ENCODE results near the gene LASP1NB.

LASP1NB gene

DNA sequence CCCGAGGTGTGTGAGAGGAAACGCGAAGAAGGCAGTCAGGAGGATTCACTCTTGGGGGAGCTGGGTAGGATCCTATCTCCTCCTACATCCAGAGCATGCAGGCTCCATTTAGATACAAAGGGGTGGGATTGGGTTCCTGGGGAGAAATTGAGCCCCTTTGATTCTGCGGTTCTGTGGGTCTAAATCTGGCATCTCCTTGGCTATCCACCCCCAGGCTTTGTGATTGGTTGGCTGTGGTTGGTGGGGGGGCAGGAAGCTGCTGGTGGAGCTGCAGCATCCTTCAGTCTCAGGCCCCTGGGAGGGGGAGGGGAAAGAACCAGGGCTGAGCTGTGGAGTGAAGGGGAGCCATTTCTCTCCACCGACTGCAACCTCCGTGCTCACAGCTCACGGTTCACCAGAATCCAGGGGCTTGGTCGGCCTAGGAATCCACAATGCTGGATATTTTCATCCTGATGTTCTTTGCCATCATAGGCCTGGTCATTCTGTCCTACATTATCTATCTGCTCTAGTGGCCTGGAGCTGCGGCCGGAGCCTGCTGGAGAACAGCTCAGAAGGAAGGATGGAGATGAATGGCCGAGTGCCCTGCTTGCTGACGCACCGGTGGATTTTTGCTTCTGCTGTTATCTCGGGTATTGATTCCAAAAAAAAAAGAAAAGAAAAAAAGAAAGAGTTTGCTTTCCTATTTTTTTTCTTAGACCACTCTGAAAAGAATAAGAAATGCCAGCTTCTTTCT is at the start of gene LASP1NB:
Gene LASP1NB, plus strand, starts transcription at position 352 of the 733 bp plus-strand sequence.
- no peak for DNase-seq

DNA sequence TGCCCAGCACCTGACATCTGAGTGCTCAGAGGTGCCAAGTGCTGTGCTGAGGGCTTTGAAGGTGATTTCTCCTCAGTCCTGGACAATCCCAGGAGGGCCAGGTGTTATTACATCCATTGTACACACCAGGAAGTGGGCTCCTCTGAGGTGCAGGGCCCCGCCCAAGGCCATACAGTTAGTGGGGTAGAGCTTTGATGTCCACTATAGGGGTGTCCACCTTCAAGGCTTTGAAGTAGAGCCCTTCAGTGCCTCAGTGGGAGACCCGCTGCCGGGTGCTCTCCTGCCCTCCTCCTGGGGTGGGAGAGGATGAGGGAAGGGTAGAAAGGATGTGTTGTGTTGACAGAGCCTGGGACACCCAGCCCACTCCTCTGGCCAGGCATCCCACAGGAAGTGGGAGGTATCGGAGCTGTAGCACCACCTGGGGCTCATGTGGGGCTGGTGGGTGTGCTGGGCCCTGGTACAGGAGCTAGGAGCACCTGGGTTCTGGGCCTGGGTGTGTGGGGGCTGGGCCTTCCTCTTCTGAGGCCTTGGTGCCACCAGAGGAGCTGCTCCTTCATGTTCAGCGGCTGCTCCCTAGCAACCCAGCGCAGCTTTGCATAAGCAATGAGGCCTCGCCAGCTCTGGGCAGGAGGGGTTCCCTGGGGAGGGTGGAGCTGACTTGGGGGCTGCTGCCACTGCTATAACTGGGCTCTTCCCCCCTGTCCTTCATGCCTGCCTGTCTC is 48.1 kb upstream of the LASP1NB start:
- DNase-seq, result peak; percentile 58

DNA sequence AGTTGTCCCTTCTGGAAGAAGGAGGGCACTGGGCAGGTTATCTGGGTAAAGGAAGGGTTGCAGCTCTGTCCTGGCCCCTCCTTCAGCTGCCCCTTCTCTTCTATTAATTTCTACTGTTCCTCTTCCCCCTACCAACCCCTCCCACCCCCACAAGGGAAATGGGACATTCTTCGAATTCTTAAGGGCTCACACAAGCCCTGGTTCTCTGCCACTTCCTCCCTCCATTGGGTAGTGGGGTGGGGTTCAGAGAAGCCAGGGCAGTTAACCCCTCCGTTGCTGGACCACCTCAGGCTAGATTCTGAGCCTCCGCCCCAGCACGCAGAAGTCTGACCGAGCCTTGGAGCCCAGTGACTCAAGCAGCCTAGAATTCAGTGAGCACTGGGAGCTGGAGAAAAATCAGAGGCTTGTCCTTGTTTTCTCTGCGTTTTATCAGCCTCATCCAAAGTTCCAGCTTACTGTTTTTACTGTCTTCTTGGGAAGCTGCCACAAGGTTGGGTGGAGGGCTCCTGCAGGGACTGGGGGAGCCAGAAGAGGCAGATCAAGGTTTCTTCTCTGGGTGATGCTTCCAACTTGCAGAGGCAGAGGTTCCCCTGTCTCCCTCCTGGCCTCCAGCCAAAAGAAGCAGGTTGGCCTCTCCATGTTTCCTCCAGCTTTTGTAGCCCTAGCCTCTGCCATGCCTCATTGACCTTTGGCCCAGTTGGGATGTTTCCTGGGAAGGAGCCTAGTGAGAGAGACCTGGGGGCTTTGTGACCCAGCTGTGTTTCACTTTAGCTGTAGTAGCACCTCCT is 45.3 kb upstream of the LASP1NB start:
- peak; percentile 26 for DNase-seq

DNA sequence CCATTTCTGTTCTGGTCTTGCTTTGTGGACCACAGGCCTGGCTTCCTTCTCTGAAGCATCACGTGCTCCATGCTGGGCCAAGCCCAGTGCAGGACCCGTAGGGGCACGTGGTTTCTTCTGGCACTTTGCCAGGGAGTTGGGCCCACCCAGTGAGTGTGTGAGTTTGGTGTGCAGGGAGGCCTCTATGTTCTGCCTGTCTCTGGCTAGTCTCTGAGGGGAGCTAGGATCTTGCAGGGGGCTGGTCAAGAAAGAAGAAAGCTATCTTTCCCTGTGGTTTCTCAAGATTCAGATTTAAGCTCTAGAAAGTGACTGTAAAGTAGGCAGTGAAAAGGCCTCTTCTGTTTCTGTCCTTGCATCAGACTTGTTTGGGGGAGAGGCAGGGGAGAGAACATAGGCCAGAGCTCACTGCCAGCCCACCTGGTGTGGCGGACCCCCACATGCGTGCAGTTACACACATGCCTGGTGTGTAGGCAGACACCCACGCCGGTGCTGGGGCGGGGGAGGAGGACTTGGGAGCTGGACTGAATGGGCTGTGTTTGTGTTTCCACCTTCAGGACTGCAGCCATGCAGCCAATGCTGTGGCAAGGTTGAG is 43.7 kb upstream of the LASP1NB start:
- DNase-seq, result peak; percentile 71

DNA sequence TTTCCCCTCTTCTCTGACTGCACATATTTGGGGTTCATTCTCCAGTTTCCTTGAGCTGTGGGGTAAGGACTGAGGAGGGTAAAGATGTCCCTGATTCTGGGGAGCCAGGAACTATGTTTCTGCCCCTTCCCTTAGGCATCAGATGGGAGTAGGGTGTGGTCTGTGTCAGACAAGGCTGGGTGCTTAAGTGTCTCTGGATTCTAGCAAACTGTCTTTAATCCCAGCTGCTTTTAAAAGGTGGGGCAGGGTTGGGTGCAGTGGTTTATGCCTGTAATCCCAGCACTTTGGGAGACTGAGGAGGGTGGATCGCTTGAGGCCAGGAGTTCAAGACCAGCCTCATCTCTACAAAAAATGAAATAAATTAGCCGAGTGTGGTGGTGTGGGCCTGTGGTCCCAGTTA is 42.5 kb upstream of the LASP1NB start:
- no peak for DNase-seq

DNA sequence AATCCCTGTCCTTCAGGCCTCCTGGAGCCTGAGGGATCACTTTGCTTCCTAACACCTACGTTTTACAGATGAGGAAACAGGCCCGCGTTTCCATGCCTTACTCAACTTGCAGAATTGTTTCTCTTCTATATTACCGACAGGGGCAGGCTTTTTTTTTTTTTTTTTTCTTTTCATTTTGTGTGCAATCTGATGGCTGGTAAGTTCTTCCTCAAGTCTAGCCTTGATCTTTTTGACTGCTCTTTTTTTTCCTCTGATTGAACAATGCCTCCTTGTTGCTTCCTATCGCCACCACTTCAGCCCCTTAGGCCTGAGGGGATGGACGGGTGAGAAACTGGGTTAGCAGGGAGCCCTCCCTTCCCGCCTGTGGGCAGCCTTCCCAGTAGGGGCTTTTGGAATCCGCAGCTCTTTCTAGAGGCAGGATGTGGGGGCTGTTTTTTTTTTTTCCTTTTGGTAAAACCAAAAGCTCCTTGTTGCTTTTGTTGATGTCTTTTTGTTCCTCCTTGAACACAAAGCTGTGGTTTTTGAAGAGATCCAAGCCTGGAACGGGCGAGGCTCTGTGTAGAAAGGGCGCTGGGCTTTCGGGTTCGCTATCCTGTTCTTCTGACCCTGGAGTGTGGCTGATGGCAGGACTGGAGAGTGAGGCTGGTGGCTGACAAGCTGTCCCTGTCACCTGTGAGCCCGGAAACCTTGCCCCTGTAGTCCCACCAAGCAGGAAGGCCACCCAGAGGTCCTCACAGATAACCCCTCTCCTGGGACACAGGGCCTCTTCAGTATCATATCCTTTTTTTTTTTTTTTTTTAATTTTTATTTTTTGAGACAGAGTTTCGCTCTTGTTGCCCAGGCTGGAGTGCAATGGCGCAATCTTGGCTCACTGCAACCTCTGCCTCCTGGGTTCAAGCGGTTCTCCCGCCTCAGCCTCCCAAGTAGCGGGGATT is 41.6 kb upstream of the LASP1NB start:
- DNase-seq, result peak; percentile 85

DNA sequence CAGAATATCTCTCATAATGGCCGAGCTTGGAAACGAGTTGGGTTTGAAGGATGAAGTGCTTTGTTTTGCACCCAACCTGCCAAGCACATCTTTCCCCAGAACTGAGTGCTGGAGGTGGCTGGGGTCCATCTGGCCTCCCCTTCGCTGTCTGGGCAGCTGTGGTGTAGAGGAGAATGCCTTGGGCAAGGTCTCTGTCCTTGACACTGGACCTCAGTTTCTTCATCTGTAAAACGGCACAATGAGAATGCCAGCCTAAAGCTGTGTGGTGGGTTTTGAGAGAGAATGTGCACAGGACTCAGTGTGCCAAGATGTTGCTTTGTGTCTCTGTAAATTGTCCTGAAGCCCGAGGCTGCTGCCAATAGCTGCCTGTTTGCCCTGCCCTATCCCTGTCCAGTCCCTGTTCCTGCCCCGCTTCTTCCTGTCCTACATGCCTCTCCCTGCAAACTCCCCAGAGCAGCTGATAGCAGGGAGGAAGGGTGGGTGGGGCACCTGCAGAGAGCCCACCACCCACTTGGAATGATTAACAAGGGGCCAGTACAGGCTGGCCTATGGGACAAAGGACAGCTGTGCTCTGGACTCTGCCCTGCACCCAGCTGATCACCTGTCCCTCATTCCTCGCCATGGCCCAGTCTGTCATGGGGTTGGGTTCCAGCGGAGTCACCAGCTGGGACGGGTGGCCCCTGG is 40.2 kb upstream of the LASP1NB start:
- no peak for DNase-seq

DNA sequence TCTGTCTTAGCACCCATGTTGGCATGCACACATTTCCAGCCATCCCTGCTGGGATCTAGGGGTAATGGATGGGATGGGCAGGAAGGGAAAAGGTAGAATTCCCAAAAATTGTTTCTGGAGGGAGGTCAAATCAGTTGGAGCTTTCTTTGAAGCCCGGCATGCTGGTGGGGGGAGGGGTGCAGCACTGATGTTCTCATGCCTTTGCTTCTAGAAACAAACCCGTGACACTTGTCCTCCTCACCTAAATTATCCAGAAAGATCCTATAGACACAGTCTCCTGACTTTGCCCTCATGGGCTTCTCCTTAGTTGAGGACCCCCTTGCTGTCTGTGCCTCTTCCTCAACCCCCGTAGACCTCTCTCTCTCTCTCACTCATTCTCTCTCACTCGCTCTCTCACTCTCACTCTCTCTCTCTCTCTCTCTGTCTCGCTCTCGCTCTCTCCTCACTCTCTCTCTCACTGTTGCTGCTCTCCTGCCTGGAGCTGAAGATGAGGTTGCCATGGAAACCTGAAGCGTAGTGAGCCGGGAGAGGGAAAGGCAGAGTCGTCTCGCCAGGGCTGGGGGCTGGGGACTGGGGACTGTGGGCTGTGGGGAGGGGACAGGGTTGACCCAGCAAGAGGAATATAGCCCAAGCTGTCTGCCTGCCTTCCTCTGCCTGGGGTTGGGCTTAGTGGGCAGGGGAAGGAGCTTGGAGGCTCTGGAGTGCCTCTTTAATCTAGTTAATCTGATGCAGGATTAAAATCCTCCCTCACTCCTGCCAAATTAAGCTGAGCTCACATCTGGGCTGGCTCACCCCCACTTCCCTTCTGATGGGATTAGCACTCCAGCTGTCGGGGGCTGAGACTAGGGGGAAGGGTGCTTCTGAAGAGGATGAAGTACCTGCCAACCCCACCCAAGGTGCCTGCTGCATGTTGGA is 39.4 kb upstream of the LASP1NB start:
- peak; percentile 15 for DNase-seq

DNA sequence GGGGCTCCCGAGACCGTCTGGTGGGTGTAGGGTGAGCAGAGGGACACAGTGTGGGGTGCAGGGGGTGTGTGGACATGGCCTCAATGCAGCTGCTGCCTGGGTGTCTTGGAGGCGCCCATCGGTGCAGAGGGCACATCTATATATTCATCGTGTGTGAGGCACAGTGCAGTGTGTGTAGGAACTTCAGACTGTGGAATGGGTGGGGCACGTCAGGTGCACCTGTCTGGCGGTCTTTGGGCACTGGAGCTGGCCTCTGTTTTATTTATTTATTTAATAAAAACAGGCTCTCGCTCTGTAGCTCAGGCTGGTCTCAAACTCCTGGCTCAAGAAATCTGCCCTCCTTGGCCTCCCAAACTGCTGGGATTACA is 38.8 kb upstream of the LASP1NB start:
- no peak for DNase-seq

DNA sequence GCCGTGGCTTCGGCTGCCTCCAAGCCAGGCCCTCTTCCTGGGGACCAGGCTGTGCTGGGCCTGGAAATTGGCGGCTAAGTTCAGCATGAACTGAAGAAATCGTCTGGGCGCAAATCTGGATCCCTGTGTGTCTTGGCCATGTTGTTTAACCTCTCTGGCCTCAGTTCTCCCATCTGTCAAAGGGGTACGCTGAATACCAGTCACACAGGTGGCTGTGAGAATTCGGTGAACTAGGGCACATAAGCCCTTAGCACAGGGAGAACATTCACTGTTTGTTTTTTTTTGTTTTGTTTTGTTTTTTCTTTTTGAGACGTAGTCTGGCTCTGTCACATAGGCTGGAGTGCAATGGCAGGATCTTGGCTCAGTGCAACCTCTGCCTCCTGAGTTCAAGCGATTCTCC is 36.6 kb upstream of the LASP1NB start:
- DNase-seq, result no peak

DNA sequence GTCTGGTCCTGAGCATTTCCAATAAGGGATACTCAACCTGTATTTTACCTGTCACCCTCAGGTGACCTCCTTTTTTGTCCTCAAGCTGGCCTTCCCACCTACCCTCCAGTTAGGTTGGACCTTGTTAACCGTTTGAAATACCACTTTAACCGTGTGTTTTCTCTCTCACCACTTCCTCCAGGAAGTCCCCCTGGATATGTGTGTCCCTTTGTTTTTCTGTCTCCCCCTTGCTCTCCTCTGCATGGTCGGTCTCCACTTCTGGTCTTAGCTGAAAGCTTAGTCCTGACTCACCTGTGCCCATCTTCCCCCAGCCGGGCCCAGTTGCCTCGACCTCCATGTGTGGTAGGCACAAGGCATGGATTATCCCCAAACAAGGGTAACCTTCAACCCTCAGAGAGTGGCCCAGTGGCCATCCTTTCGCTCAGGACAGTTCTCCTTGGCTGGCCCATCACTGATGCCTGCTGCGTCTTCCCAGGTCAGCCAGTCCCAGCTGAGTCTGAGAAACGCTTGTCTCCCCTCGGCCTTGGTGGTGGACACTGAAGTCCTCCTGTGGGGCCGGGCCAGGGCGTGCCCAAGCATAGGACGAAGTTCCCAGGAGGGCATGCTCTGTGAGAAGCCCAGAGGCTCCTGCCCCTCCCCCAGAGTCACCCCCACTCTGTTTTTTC is 35.5 kb upstream of the LASP1NB start:
- DNase-seq, result no peak

DNA sequence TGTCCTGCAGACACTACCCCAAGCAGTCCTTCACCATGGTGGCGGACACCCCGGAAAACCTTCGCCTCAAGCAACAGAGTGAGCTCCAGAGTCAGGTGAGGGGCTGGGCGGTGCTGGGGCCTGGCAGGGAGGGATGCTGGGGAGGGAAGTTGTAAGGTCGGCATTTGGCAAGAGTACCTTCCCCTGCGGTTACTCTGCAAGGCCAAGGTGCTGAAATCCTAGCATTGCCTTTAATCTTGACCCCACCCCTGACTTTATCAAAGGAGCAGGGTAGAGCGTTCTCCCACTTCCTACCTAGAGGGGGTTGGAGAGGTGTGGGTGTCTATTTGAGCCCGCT is 35.0 kb upstream of the LASP1NB start:
- DNase-seq, result no peak

DNA sequence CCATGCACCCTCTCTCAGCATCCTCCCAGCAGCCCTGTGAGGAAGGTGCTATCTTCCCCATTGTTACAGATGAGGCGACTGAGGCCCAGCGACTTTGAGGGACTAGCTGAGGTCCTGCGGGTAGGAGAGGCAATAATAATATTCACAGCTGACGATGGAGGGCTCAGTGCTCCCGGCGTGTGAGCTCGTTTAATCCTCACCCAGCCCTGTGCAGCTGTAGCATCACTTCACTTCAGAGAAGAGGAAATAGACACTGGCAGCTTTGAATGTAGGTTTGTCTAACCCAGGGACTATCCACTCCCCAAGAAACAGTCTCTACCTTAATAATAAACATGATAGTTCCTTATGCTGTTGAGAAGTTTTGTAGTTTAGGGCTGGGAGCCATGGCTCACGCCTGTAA is 34.0 kb upstream of the LASP1NB start:
- DNase-seq, result peak; percentile 78

DNA sequence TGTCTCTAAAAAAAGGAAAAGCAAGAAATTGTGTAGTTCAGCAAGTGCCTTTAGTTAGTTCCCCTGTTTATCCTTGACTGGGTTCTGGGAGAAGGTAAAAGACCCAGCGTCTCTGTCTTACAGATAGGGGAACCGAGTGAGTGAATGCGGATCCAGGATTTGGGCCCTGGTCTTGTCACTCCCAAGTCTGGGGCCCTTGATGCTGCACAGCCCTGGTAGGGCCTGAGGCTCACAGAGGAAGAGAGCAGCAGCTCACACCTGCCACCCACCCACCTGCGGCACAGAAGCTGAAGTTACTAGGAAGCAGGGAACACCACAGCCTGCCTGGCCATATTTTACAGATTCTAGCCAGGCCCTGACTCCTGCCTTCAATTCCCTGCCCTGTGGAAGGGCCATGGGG is 33.3 kb upstream of the LASP1NB start:
- no peak for DNase-seq

DNA sequence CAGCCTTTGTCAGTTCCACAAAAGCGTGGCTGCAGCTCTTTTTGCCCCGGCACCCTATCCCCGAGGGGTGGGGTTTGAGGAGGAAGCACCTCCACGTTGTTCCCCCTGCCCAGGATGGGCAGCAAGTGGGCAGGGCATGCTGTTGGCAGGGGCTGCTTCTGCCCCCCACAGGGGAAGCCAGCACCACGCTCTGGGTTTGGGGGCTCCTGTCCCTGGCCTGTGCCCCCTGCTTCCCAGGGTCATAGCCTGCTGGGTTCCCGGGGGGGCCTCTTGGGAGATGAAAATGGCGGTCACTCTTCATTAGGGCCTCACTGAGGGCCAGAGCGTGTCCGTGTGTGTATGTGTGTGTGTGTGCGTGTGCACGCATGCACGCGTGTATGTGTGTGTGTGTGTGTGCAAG is 32.8 kb upstream of the LASP1NB start:
- DNase-seq, result no peak

DNA sequence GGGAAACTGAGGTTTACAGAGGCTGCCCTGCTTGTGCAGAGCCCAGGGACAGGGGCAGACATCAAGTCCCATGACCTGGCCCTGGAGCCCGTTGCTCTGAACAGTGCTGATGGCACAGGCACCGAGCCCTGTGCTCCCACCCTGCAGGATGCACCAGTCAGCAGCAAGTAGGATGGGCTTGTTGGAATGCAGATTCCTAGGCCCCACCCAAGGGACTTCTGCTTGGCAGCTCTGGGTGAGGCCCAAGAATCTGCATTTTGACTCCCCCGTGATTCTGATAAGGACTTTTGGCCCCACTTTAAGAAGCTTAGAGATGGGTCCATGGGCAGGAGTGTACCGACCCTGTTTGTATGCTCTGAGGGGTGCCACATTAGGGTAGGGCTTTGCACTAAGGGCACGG is 32.3 kb upstream of the LASP1NB start:
- no peak for DNase-seq

DNA sequence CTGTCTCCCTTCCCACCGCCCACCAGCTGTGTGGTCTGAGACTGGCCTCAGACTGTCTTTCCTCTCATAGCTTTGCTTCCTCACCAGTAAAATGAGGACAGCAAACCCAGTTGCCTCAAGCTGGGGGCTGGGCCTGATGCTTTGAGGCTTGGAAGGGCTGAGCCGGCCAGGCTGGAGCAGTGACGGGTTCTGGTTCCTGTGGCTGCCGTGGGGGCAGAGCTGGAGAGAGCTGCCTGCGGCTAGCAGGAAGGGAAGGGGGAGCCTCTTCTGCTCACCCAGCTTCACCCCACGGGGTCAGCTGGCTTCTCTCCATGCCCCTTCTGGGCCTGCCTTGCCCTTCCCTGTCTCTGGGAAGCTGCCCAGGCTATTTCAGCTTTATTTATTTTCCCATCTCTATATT is 31.8 kb upstream of the LASP1NB start:
- DNase-seq, result peak; percentile 87

DNA sequence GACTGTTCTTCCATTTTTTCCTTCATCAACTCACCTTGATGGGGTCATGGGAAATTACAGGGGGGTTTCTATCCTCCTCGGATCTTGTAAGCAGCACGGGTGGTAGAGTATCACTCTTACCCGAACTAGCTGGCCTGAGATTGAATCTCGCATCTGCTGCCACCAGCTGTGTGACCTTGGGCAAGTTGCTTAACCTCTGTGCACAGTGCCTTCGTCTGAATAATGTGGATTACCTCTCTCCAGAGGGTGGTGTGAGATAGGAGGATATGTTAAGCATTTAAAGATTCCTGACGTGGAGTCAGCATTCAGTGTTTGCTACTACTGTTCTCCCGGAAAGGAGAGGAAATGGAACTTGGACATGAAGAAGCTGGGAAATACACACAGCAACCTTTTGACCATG is 31.1 kb upstream of the LASP1NB start:
- no peak for DNase-seq

DNA sequence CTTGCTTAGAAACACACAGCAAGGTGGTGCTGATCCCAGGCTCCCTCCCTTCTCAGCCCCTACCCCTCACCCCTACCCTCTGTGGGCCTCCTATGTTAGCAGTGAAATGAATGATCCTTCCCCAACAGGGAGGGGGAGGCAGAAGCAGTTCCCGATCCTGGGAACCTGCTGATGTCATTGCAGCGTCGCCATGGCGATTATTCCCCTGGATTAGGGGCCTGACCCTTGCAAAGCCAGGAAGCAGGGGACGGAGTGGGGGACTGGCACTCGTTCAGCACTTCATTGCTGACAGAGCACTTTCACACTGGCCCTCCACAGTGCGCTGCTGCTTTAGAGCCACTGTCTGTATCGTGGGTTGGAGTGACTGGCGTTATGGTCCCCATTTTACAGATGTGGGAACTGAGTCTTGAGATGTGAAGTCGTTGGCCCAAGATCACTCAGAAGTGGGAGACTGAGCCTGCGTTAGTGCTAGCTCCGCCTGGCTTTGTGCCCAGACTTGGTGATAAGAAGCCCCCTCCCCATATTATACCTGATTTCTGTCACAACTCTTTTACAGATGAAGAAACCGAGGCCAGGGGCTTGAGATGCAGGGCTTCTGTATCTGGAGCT is 29.0 kb upstream of the LASP1NB start:
- no peak for DNase-seq

DNA sequence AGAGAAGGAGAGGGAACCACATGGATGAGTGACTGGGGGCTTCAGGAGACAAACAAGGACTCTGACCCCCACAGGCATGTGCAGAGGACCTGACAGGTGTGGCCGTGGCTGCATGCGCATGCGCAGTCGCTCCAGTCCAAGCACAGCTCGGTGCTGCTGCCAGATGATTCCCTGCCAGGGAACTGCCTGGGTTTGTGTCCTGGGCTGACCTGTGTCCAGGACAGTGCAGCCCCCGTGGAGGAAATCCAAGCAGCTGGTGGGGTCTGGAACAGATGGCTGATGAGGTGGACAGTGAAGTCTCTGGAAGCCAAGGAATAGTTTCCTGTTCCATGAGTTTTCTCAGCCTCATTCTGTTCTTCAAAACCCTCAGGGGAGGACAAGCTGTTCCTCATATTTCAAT is 28.2 kb upstream of the LASP1NB start:
- no peak for DNase-seq

All from MV-4-11 (cell line).